ENCODE measurements around the gene MIPEP.
"Not testable (repeated sequence)": the region's sequence is repeated elsewhere in the genome, so short reads cannot be mapped to it uniquely, and the experiment has no call there.

MIPEP gene

GRCh38 chr13:23778002-23778652 is 111.1 kb downstream of the MIPEP start:
- no peak for DNase-seq (ENCODE audit: low read depth in 1 of 2, low spot score in 1 of 2)

DNA sequence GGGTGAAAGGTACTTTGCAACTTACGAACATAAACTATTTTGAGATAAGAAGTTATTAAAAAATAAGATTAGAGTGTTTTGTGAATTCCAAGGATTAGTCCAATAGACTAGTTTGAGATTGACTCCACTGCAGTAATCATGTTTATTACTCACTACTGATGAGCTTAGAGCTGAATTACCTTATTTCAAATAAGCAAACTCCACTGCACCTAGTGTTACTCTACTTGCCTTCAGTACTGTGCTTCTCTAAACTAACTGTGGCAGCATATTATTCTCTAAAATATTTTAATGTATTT is 111.7 kb downstream of the MIPEP start:
- no peak for DNase-seq (ENCODE audit: low read depth in 1 of 2, low spot score in 1 of 2)

- DNase-seq (ENCODE audit: low read depth in 1 of 2, low spot score in 1 of 2), result no peak
Measured at GRCh38 chr13:23776698-23777574, 112.3 kb downstream of the MIPEP start.

GRCh38 chr13:23772717-23773116 is 116.5 kb downstream of the MIPEP start:
- DNase-seq (ENCODE audit: low read depth in 1 of 2, low spot score in 1 of 2), result no peak

DNA sequence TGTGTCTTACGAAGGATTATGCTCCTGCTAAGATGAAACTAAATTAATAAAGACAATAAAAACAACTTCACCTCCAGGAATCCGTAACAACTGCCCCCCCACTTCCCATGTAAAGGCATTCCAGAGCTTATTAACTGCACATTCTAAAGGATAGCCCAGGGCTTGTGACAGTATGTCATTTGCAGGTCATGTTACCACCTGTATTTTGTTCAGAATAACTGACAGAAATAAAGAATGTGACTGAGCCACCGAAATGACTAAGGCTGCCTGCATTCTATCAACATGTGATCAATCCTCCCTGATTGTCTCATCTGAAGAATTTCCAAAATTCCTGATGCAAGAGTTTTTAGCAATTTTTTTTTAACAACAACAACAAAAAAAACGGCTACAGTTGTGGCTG is 117.2 kb downstream of the MIPEP start:
- DNase-seq (ENCODE audit: low read depth in 1 of 2, low spot score in 1 of 2), result no peak

GRCh38 chr13:23771552-23771951 is 117.6 kb downstream of the MIPEP start:
- no peak for DNase-seq (ENCODE audit: low read depth in 1 of 2, low spot score in 1 of 2)

DNA sequence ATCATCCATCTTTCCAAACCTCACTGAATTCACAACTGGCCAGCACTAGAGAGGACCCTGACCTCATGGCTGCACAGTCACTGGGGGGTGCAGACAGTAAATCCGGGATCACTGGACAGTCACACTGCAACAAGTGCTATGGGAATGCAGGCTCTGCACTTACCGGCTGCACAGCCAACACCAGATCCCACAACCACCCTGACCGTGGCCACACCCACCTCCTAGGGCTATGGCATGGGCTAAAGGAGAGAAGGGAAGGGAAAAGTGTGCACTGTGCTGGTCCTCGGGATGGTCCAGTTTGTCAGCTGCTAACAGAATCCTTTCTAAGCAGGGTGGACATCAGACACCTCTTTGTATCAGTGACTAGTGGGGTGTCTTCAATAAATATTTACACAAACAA is 118.2 kb downstream of the MIPEP start:
- no peak for DNase-seq (ENCODE audit: low read depth in 1 of 2, low spot score in 1 of 2)

DNA sequence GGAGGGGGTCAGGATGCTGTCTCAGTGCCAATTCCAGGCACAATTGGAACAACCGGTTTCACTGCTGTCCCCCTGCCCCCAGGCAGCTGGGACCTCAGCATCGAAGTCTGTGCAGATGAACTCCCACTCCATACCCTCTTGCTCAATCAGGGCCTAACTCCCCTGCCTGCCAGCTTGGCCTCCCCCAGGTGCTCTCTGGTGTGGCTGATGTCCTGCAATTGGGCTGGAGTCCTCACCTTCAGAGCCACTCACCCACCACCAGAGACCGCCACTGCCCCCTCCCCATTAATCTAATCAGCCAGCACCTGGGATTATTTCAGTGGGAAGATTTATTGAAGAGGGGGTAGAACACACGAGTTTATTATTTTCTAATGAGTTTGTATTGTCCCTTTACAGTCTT is 118.8 kb downstream of the MIPEP start:
- no peak for DNase-seq (ENCODE audit: low read depth in 1 of 2, low spot score in 1 of 2)

- no peak for DNase-seq (ENCODE audit: low read depth in 1 of 2, low spot score in 1 of 2)
Measured at GRCh38 chr13:23769401-23769800, 119.8 kb downstream of the MIPEP start.

- DNase-seq (ENCODE audit: low read depth in 1 of 2, low spot score in 1 of 2), result no peak
Measured at GRCh38 chr13:23767838-23768237, 121.4 kb downstream of the MIPEP start.

DNA sequence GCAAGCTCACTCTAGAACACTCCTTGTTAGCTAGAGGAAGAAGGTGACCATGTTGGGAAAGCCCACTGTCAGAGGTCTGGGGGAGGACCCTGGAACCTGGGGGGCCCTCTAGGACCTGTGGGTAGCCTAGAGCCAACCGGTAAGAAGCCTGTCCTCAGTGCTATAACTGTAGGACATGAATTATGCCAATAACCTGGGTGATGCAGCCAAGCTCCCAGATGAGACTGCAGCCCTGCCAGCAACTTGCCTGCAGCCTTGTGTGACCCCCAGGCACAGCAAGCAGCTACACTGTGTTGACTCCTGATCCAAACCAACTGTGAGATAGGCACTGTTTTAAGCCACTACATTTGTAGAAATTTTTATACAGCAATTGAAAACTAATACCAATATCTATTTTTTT is 122.3 kb downstream of the MIPEP start:
- DNase-seq (ENCODE audit: low read depth in 1 of 2, low spot score in 1 of 2), result no peak

GRCh38 chr13:23766283-23766682 is 122.9 kb downstream of the MIPEP start:
- no peak for DNase-seq (ENCODE audit: low read depth in 1 of 2, low spot score in 1 of 2)

- no peak for DNase-seq (ENCODE audit: low read depth in 1 of 2, low spot score in 1 of 2)
Measured at GRCh38 chr13:23765531-23765930, 123.7 kb downstream of the MIPEP start.

DNA sequence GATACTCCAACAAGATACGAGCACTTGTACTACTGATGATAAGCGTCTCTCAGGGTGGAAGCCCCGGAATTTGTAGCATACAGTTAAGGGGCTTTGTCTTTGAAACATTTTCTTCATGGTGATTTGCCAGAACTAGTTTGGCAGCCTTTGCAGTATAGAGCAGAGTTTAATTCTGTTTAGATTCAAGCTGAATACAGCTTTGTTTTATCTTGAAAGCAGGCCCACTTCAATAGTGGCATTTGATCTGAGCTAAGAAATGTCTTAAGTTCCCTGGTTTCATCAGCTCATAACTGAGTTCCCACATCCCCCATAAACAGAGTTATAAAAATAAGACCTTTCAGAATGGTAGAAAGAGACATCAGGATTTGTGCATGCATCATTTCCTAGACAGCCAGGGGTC is 125.9 kb downstream of the MIPEP start:
- DNase-seq (ENCODE audit: low read depth in 1 of 2, low spot score in 1 of 2), result no peak

DNA sequence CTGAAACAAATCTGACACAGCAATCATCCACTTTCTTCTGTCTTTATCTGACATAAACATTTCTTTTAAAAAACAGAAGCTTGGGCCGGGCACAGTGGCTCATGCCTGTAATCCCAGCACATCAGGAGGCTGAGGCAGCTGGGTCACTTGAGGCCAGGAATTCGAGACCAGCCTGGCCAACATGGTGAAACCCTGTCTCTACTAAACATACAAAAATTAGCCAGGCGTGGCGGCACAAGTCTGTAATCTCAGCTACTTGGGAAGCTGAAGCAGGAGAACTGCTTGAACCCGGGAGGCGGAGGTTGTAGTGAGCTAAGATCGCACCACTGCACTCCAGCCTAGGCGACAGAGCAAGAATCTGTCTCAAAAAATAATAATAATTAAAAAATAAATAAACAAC is 127.4 kb downstream of the MIPEP start:
- not testable (repeated sequence) for DNase-seq (ENCODE audit: low read depth in 1 of 2, low spot score in 1 of 2)

- no peak for DNase-seq (ENCODE audit: low read depth in 1 of 2, low spot score in 1 of 2)
Measured at GRCh38 chr13:23760000-23760399, 129.2 kb downstream of the MIPEP start.

DNA sequence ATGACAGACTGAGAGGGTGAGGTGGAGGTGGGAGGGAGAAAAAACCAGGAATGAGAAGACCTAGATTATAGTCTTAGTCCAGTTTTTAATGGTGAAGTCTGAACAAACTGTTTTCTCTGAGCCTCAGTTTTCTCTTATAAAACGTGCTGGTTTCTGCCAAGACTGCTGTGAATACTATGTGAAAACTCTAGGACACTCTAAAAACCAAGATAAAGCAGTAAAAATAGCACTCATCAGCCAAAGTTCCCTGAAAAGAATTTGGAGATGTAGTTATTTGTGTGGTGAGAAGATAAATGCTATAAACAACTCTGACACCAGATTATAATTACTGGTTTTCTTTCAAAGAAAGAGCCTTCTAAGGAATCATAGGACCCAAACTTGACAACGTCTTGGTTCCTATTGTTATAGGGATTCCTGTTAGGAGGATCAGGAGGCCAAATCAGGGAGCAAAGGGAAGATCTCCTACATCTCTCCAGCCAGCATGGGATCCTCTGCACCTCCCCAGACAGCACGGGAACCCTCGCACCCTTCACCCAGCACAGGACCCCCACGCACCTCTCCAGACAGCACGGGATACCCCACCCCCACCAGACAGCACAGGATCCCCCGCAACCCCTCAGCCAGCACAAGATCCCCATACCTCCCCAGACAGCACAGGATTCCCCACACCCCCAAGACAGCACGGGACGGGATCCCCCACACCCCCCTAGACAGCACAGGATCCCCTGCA is 130.2 kb downstream of the MIPEP start:
- DNase-seq (ENCODE audit: low read depth in 1 of 2, low spot score in 1 of 2), result no peak

- no peak for DNase-seq (ENCODE audit: low read depth in 1 of 2, low spot score in 1 of 2)
Measured at GRCh38 chr13:23754997-23755396, 134.2 kb downstream of the MIPEP start.

DNA sequence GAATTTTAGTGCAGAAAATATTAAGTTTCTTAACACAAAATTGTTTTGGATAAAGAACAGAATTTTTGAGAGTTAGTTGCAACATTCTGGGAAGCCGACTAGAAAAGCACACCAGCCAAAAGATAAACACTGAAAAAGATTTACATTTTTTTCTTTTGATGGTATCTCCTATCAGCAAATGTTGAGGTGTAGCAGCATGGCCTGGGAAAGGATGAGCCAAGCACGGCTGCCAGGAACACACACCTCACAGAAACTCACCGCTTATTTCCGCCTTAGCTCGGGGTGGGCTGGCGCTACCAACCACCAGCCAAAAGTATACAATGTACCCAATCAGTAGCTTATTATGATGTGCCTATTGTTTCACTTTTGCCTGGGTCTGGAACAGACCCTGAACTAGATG is 134.7 kb downstream of the MIPEP start:
- DNase-seq (ENCODE audit: low read depth in 1 of 2, low spot score in 1 of 2), result no peak

GRCh38 chr13:23753458-23753857 is 135.7 kb downstream of the MIPEP start:
- no peak for DNase-seq (ENCODE audit: low read depth in 1 of 2, low spot score in 1 of 2)

- DNase-seq (ENCODE audit: low read depth in 1 of 2, low spot score in 1 of 2), result no peak
Measured at GRCh38 chr13:23752111-23753001, 136.8 kb downstream of the MIPEP start.
